Measurements from ENCODE around the gene C11orf24. TPM values are rescaled to one million over a fixed set of nuclear protein-coding genes. Genes with fewer than 3 reads are reported as not detected.

The C11orf24 gene
- total RNA-seq, 1 donor from 2014 or later, result 78.0 TPM

DNA sequence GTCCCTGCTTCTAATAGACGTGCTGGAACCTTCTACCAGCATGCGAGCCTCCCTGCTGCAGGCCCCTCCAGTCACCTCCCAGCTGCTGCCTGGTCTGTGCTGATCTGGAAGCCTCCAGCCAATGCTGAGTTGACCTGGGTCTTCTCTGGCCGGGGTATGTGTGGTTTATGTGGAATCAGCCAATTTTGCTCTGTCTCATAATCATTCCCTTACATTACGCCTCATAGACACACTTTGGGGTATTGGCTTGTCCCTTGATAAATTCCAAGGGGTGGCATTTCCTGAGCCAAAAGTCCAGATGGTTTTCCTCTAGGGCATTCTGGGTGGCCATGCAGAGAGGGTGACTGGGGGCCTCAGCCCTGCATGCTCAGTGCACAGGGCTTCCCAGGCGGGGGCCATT lies 50.4 kb downstream of the C11orf24 start:
- Mint-ChIP-seq H3K4me1 (peaks cover 2% of the 10 kb centered on the region), H3K36me3 (ENCODE audit: low read depth) (no peaks in the 10 kb centered on the region), H3K9me3 (no peaks in the 10 kb centered on the region), H3K27ac (no peak overlapping the region), H3K4me3 (no peak overlapping the region), H3K27me3 (no peaks in the 10 kb centered on the region)
- intact Hi-C loops (cut with micrococcal nuclease), result no loop called here
- TF ChIP-seq, protein P1, sequence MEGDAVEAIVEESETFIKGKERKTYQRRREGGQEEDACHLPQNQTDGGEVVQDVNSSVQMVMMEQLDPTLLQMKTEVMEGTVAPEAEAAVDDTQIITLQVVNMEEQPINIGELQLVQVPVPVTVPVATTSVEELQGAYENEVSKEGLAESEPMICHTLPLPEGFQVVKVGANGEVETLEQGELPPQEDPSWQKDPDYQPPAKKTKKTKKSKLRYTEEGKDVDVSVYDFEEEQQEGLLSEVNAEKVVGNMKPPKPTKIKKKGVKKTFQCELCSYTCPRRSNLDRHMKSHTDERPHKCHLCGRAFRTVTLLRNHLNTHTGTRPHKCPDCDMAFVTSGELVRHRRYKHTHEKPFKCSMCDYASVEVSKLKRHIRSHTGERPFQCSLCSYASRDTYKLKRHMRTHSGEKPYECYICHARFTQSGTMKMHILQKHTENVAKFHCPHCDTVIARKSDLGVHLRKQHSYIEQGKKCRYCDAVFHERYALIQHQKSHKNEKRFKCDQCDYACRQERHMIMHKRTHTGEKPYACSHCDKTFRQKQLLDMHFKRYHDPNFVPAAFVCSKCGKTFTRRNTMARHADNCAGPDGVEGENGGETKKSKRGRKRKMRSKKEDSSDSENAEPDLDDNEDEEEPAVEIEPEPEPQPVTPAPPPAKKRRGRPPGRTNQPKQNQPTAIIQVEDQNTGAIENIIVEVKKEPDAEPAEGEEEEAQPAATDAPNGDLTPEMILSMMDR (IDR thresholded peaks at IDR 0.05), result no peak
- ATAC-seq (ENCODE audit: low read depth) (no peak), DNase-seq (no peak)
- ChIA-PET CTCF (no interaction called here), POLR2A (interaction anchor here (0.6 kb wide), 1 partner anchor 25 kb away, joined by 3 read pairs; no protein-coding TSS in a partner anchor)

DNA sequence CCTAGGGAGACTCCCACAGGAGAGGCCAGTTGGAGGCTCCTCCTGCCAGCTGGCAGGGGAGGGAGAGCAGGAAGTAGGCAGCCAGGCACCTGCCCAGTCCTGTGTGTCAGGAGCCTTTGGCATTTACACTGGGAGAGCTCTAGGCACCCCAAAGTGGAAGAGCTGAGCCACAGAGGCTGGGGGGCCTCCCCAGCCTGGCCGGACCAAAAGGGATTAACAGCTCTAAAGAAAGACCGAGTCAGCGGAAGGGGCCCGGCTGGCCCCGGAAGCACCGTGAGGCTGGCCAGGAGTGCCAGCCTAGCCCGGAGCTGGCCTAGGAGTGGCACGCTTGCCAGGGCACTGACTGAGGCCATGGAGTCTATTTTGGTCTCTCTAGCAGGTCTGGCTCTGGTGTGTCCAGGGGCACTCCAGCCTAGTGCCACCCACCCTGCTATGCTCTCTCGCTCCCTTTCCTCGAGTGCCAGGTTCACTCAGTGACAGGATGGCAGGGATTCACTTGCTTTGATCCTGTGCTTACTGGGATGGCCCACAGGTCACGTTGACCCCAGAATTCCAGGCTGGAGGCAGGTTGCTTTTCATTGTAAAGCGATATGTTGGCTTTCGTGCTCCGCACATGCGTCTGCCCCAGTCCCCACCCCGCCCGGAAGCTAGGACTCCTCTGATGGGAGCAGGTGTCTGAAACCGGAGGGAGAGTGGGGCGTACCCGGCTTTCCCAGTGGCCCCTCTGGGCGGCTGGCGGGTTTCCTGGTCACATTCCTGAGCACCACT lies 55.4 kb downstream of the C11orf24 start:
- Mint-ChIP-seq H3K27ac (no peak overlapping the region), H3K4me1 (peaks cover 27% of the 10 kb centered on the region), H3K36me3 (ENCODE audit: low read depth) (peaks cover 4% of the 10 kb centered on the region), H3K4me3 (no peak overlapping the region), H3K9me3 (no peaks in the 10 kb centered on the region), H3K27me3 (no peaks in the 10 kb centered on the region)
- CTCF ChIA-PET, result no interaction called here
- DNase-seq, result no peak
- no peak for ATAC-seq (ENCODE audit: low read depth)
- intact Hi-C loops (cut with micrococcal nuclease), result no loop called here
- POLR2A ChIA-PET, result no interaction called here
- TF ChIP-seq, protein P1 (IDR thresholded peaks at IDR 0.05), result no peak

DNA sequence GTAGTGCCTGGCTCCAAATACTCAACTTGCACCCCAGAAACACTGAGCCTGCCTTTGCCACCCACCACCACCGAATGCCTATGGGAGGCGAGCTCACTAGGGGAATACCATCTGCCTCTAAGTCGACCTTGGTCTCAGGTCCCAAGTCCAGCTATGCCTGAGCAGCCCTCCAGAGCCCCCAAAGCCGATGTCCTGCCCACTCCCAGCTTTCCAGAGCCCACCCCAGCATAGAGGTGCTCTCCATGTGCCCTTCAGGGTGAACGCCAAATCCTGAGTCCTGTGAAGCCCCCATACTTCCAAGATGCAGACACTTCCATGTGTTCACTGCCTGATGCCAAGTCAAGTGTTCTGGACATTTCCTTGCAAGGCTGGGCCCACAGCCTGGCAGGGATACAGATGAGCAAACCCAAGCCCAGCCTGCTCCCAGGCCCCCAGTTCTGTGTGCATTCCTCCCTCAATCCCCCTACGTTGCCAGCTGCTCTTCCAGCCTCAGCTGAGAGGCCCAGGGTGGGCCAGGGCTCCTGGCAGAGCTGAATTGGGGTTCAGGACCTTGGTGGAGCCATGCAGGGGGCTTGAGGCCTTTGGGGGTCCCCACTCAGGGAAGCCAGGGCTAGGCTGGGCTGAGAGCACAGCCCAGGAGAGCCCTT lies 56.1 kb downstream of the C11orf24 start:
- intact Hi-C loops (cut with micrococcal nuclease), result no loop called here
- POLR2A ChIA-PET, result interaction anchor here (1.1 kb wide), 2 partner anchors 42 to 156 kb away, joined by 3 to 4 read pairs; no protein-coding TSS in a partner anchor
- no peak for DNase-seq
- TF ChIP-seq, protein P1 (IDR thresholded peaks at IDR 0.05), result no peak
- Mint-ChIP-seq H3K4me1 (peaks cover 35% of the 10 kb centered on the region), H3K9me3 (no peaks in the 10 kb centered on the region), H3K27ac (peak overlapping the region; percentile 73), H3K4me3 (peak overlapping the region; percentile 83), H3K27me3 (no peaks in the 10 kb centered on the region), H3K36me3 (ENCODE audit: low read depth) (peaks cover 4% of the 10 kb centered on the region)
- no peak for ATAC-seq (ENCODE audit: low read depth)
- CTCF ChIA-PET, result interaction anchor here (1.8 kb wide), 1 partner anchor 81 kb away, joined by 4 read pairs; no protein-coding TSS in a partner anchor

DNA sequence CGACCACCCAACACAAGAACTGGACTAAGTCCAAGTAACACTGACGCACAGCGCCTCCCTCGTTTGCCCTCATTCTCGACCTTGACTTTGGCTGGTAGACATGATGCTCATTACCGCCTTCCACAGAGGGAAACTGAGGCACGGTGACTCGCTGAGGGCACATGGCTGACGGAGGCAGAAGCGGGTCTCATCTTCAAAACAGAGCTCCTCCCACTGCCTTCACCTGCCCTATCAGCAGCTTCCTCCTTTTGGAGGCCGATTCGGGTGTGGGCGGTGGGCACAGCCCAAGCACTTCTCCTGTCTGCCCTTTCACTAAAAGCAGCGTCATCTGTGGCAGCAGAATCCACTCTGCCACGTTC lies 56.7 kb downstream of the C11orf24 start:
- Mint-ChIP-seq H3K4me1 (peaks cover 40% of the 10 kb centered on the region), H3K36me3 (ENCODE audit: low read depth) (peaks cover 4% of the 10 kb centered on the region), H3K27me3 (no peaks in the 10 kb centered on the region), H3K9me3 (no peaks in the 10 kb centered on the region), H3K27ac (peak overlapping the region; percentile 73), H3K4me3 (peak overlapping the region; percentile 83)
- ChIA-PET POLR2A (interaction anchor here (0.9 to 2.2 kb wide), 4 partner anchors 43 to 212 kb away, joined by 3 to 9 read pairs (median 4); partner anchors contain the start of gene UNC93B1), CTCF (interaction anchor here (1.8 kb wide), 1 partner anchor 82 kb away, joined by 4 read pairs; no protein-coding TSS in a partner anchor)
- TF ChIP-seq, protein P1 (IDR thresholded peaks at IDR 0.05), result no peak
- DNase-seq (no peak), ATAC-seq (ENCODE audit: low read depth) (no peak)
- intact Hi-C loops (cut with micrococcal nuclease), result no loop called here

Measured in activated B cell treated with CpG ODN at 0.5 μM for 24 hours (primary cell).